IMR-90 (cell line): Measurements from ENCODE around the gene NOL9. TPM values are rescaled to one million over a fixed set of nuclear protein-coding genes. Genes with fewer than 3 reads are reported as not detected.

Experiments
- ATAC-seq: fragments of 200-7000 bp; cut with Tn5 transposase; 2 replicates; pipeline ENCODE4 v1.9.1; 2020; ENCODE audit warnings: low read depth, mild to moderate bottlenecking, moderate library complexity
- BruUV-seq: library from RNA; stranded (reverse); fragments of 400-500 nt; replicated peaks from 2 replicates; lab custom pipeline; 2021; lab: Mats Ljungman, UMichigan
- CTCF ChIA-PET: fragments of 300-600 bp; formaldehyde crosslinking; extraction: SDS; loops from one replicate; lab custom pipeline; 2021; ENCODE audit warnings: antibody characterized with exemption; lab: Yijun Ruan, JAX
- POLR2A ChIA-PET: fragments of 300-600 bp; sonication (Branson Sonifier 250); formaldehyde crosslinking; loops from one replicate; lab custom pipeline; 2022; ENCODE audit warnings: antibody characterized with exemption; ENCODE audit not compliant: unreplicated experiment; lab: Charles Lee
- DNase-seq: peaks from one replicate; pipeline ENCODE4 v3.0.0; 2013
- H2AFZ ChIP-seq: replicated peaks from 2 replicates; pipeline ENCODE3; 2013; ENCODE audit warnings: low read length, mild to moderate bottlenecking; ENCODE audit not compliant: poor library complexity
- H2AK5ac ChIP-seq: 2 replicates; pipeline ENCODE4 v1.6.1; 2013; ENCODE audit warnings: low read depth, low read length, inconsistent platforms
- H2AK9ac ChIP-seq: replicated peaks from 2 replicates; pipeline ENCODE3; 2013; ENCODE audit warnings: mild to moderate bottlenecking, low read depth, low read length, moderate library complexity; ENCODE audit not compliant: poor library complexity
- H2BK120ac ChIP-seq: 2 replicates; pipeline ENCODE4 v1.6.1; 2013; ENCODE audit warnings: low read depth, low read length, inconsistent platforms
- H2BK15ac ChIP-seq: 3 replicates; pipeline ENCODE4 v1.6.1; 2013; ENCODE audit warnings: low read depth, low read length, inconsistent platforms
- H2BK20ac ChIP-seq: 2 replicates; pipeline ENCODE4 v1.6.1; 2013; ENCODE audit warnings: low read depth, mild to moderate bottlenecking, inconsistent platforms, low read length, moderate library complexity
- H2BK5ac ChIP-seq: 2 replicates; pipeline ENCODE4 v1.6.1; 2013; ENCODE audit warnings: mild to moderate bottlenecking, low read depth, low read length, inconsistent platforms; ENCODE audit not compliant: poor library complexity, severe bottlenecking
- H3K14ac ChIP-seq: replicated peaks from 2 replicates; pipeline ENCODE4 v1.6.1; 2013; ENCODE audit warnings: low read depth, low read length, inconsistent platforms
- H3K18ac ChIP-seq: 2 replicates; pipeline ENCODE4 v1.6.1; 2013; ENCODE audit warnings: low read depth, low read length, control low read depth
- H3K23ac ChIP-seq: 2 replicates; pipeline ENCODE4 v1.6.1; 2013; ENCODE audit warnings: low read depth, low read length, inconsistent platforms
- H3K27ac ChIP-seq: 2 replicates; pipeline ENCODE4 v1.5.1; 2013; ENCODE audit warnings: mild to moderate bottlenecking, control low read depth, low read length; ENCODE audit not compliant: insufficient read depth
- H3K27me3 ChIP-seq: 2 replicates; pipeline ENCODE4 v1.6.1; 2013; ENCODE audit warnings: low read length; ENCODE audit not compliant: control insufficient read depth, insufficient read depth
- H3K36me3 ChIP-seq: 2 replicates; pipeline ENCODE4 v1.6.1; 2013; ENCODE audit warnings: low read length, mixed read lengths; ENCODE audit not compliant: control insufficient read depth, insufficient read depth
- H3K4ac ChIP-seq: 2 replicates; pipeline ENCODE4 v1.6.1; 2013; ENCODE audit warnings: low read depth, low read length, inconsistent platforms
- H3K4me1 ChIP-seq: 2 replicates; pipeline ENCODE4 v1.6.1; 2013; ENCODE audit warnings: low read length, mixed read lengths; ENCODE audit not compliant: control insufficient read depth, insufficient read depth
- H3K4me2 ChIP-seq: 2 replicates; pipeline ENCODE4 v1.6.1; 2013; ENCODE audit warnings: low read depth, mild to moderate bottlenecking, control low read depth, low read length, moderate library complexity
- H3K4me3 ChIP-seq: 2 replicates; pipeline ENCODE4 v1.5.1; 2013; ENCODE audit warnings: low read depth, mild to moderate bottlenecking, control low read depth, low read length, moderate library complexity; ENCODE audit not compliant: insufficient read depth
- H3K56ac ChIP-seq: 2 replicates; pipeline ENCODE4 v1.6.1; 2013; ENCODE audit warnings: low read length, inconsistent platforms; ENCODE audit not compliant: insufficient read depth; ENCODE audit errors: extremely low read depth
- H3K79me1 ChIP-seq, 2 experiments: 2 replicates each; pipeline ENCODE4 v1.6.1; 2013; ENCODE audit warnings: low read length in 2 of 2, inconsistent platforms in 1 of 2, low read depth in 1 of 2
- H3K9ac ChIP-seq: 2 replicates; pipeline ENCODE4 v1.6.1; 2013; ENCODE audit warnings: low read depth, low read length, control low read depth
- H3K9me1 ChIP-seq: 2 replicates; pipeline ENCODE4 v1.6.1; 2013; ENCODE audit warnings: low read length, inconsistent platforms; ENCODE audit not compliant: insufficient read depth
- H3K9me3 ChIP-seq: 2 replicates; pipeline ENCODE4 v1.6.1; 2013; ENCODE audit warnings: low read length; ENCODE audit not compliant: control insufficient read depth, insufficient read depth
- H4K20me1 ChIP-seq: 2 replicates; pipeline ENCODE4 v1.6.1; 2013; ENCODE audit warnings: low read length, inconsistent platforms; ENCODE audit not compliant: insufficient read depth
- H4K5ac ChIP-seq: 2 replicates; pipeline ENCODE4 v1.6.1; 2013; ENCODE audit warnings: mild to moderate bottlenecking, low read depth, low read length, control low read depth
- H4K8ac ChIP-seq, 2 experiments: 2 replicates each; pipeline ENCODE4 v1.6.1; 2013; ENCODE audit warnings: low read depth in 2 of 2, low read length in 2 of 2, control low read depth in 1 of 2, inconsistent platforms in 1 of 2
- H4K91ac ChIP-seq: 2 replicates; pipeline ENCODE4 v1.6.1; 2013; ENCODE audit warnings: low read depth, low read length, inconsistent platforms; ENCODE audit not compliant: insufficient read depth
- BHLHE40 ChIP-seq: fragments of 150-350 bp; IDR thresholded peaks from 2 replicates; pipeline ENCODE4 v1.6.1; 2016; ENCODE audit warnings: mild to moderate bottlenecking, low read depth, low read length
- CEBPB ChIP-seq: IDR thresholded peaks from 2 replicates; pipeline ENCODE4 v1.6.1; 2012; ENCODE audit warnings: low read depth, low read length, improper control_type of control experiment
- CHD1 ChIP-seq: IDR thresholded peaks from 2 replicates; pipeline ENCODE4 v1.6.1; 2012; ENCODE audit warnings: low read depth, low read length, improper control_type of control experiment
- ELK1 ChIP-seq: fragments of 150-350 bp; IDR thresholded peaks from 2 replicates; pipeline ENCODE4 v1.6.1; 2016; ENCODE audit warnings: low read depth, mild to moderate bottlenecking, low read length, moderate library complexity, borderline replicate concordance
- FOS ChIP-seq: fragments of 150-350 bp; IDR thresholded peaks from 2 replicates; pipeline ENCODE4 v1.6.1; 2016; ENCODE audit warnings: low read depth, low read length
- MAZ ChIP-seq: IDR thresholded peaks from 2 replicates; pipeline ENCODE4 v1.6.1; 2012; ENCODE audit warnings: low read depth, mild to moderate bottlenecking, low read length, improper control_type of control experiment, moderate library complexity, borderline replicate concordance
- NFE2L2 ChIP-seq: fragments of 150-350 bp; IDR thresholded peaks from 2 replicates; pipeline ENCODE4 v1.6.1; 2016; ENCODE audit warnings: low read depth, mild to moderate bottlenecking, low read length
- POLR2A ChIP-seq: IDR thresholded peaks from 2 replicates; pipeline ENCODE4 v1.6.1; 2012; ENCODE audit warnings: mild to moderate bottlenecking, low read depth, low read length
- RAD21 ChIP-seq: IDR thresholded peaks from 2 replicates; pipeline ENCODE4 v1.6.1; 2012; ENCODE audit warnings: low read length, improper control_type of control experiment
- RFX5 ChIP-seq: IDR thresholded peaks from 2 replicates; pipeline ENCODE4 v1.8.0; 2012; ENCODE audit warnings: low read depth, mild to moderate bottlenecking, low read length, moderate library complexity
- SMC3 ChIP-seq: fragments of 150-350 bp; IDR thresholded peaks from 2 replicates; pipeline ENCODE4 v1.6.1; 2016; ENCODE audit warnings: low read depth, mild to moderate bottlenecking, antibody characterized with exemption, low read length, moderate library complexity
- USF2 ChIP-seq: fragments of 150-350 bp; IDR thresholded peaks from 2 replicates; pipeline ENCODE4 v1.6.1; 2017; ENCODE audit warnings: mild to moderate bottlenecking, antibody characterized with exemption, low read length, low read depth
- WGBS, 2 experiments: methylation state at CpG; one replicate each; pipeline versions ENCODE4 v1.1.5 to v1.1.7; 2013; ENCODE audit warnings: missing lambda C conversion rate in 2 of 2; ENCODE audit not compliant: insufficient read length in 1 of 2; ENCODE audit errors: extremely low coverage in 2 of 2; 5-methylcytosine and 5-hydroxymethylcytosine counted together
- dilution Hi-C: fragments of 300-500 bp; cut with HindIII; formaldehyde crosslinking; loops from one replicate; pipeline ENCODE4 v1.14.3; 2018; ENCODE audit warnings: low sequenced_read_pairs; ENCODE audit not compliant: unreplicated experiment
- in situ Hi-C: fragments of 300-500 bp; cut with MboI; formaldehyde crosslinking; loops from 3 replicates; pipeline ENCODE4 v1.14.3; 2019; ENCODE audit warnings: low sequenced_read_pairs, inconsistent platforms, mixed read lengths
- intact Hi-C: fragments of 100-400 bp; cut with micrococcal nuclease; formaldehyde crosslinking; loops from 2 replicates; pipeline ENCODE4 v1.10.0; 2022
- polyA plus RNA-seq, 3 experiments: library from polyadenylated mRNA; depleted of rRNA; stranded (reverse); fragments of >200 nt; gene quantifications; 2 replicates each; pipeline ENCODE4 v1.2.3, GENCODE V29; 2012; ENCODE audit warnings: low replicate concordance in 1 of 3
- total RNA-seq: library from RNA; depleted of rRNA; stranded (reverse); fragments of >200 nt; gene quantifications from 2 replicates; pipeline ENCODE4 v1.2.3, GENCODE V29; 2012

The NOL9 gene
- total and polyA plus RNA-seq, 2 of the 4 experiments (the other 2 are of a cell fraction): 13.0 to 19.2 TPM

- no peak overlapping the region for H4K91ac ChIP-seq
- H3K14ac ChIP-seq: no peak overlapping the region
- no peaks in the 10 kb centered on the region for H3K9me1 ChIP-seq
- ATAC-seq (no peak), DNase-seq (no peak)
- no peak overlapping the region for H3K23ac ChIP-seq
- H3K4ac ChIP-seq: no peak overlapping the region
- H4K5ac ChIP-seq: no peak overlapping the region
- no peaks in the 10 kb centered on the region for H3K4me1 ChIP-seq
- H2AK9ac ChIP-seq: no peak overlapping the region
- H3K4me2 ChIP-seq: no peak overlapping the region
- H4K8ac ChIP-seq: no peak overlapping the region
- H3K36me3 ChIP-seq: no peaks in the 10 kb centered on the region
- H3K79me1 ChIP-seq: no peaks in the 10 kb centered on the region
- CTCF ChIA-PET: no interaction called here
- no peak overlapping the region for H2AK5ac ChIP-seq
- no peak overlapping the region for H3K4me3 ChIP-seq
- BruUV-seq: no TSS peak
- no peak overlapping the region for H3K18ac ChIP-seq
- H3K27ac ChIP-seq: no peak overlapping the region
- in situ Hi-C loops (no loop called here), intact Hi-C loops (no loop called here), dilution Hi-C loops (no loop called here)
- H2BK20ac ChIP-seq: no peak overlapping the region
- no peak overlapping the region for H3K9ac ChIP-seq
- TF ChIP-seq CEBPB (no peak), ELK1 (no peak), NFE2L2 (no peak), USF2 (no peak), POLR2A (no peak), RFX5 (no peak), RAD21 (no peak), CHD1 (no peak), BHLHE40 (no peak), FOS (no peak), MAZ (no peak), SMC3 (no peak)
- peaks cover 4% of the 10 kb centered on the region; the same call in 1 of the 2 replicates for H3K27me3 ChIP-seq
- H2BK15ac ChIP-seq: no peak overlapping the region
- no peak overlapping the region for H3K56ac ChIP-seq
- no peak overlapping the region for H2AFZ ChIP-seq
- WGBS, 2 experiments: 87% methylated on average over 6 of the region's 20 CpGs; no CpG with 5 or more reads in 1 of the 2 experiments
- H4K20me1 ChIP-seq: no peaks in the 10 kb centered on the region
- POLR2A ChIA-PET: no interaction called here
- H3K9me3 ChIP-seq: no peaks in the 10 kb centered on the region
- no peak overlapping the region for H2BK5ac ChIP-seq
- H2BK120ac ChIP-seq: no peak overlapping the region
Observed at GRCh38 chr1:6509220-6509918, 44.9 kb downstream of the NOL9 start.
